IMR-90 (cell line): Measurements from ENCODE around the gene ME3.

Experiments used
- BHLHE40 ChIP-seq: fragments of 150-350 bp; IDR thresholded peaks from 2 replicates; pipeline ENCODE4 v1.6.1; 2016; ENCODE audit warnings: mild to moderate bottlenecking, low read depth, low read length
- CEBPB ChIP-seq: IDR thresholded peaks from 2 replicates; pipeline ENCODE4 v1.6.1; 2012; ENCODE audit warnings: low read depth, low read length, improper control_type of control experiment
- FOS ChIP-seq: fragments of 150-350 bp; IDR thresholded peaks from 2 replicates; pipeline ENCODE4 v1.6.1; 2016; ENCODE audit warnings: low read depth, low read length
- MAFK ChIP-seq: IDR thresholded peaks from 2 replicates; pipeline ENCODE4 v1.6.1; 2012; ENCODE audit warnings: low read depth, low read length, improper control_type of control experiment
- MAZ ChIP-seq: IDR thresholded peaks from 2 replicates; pipeline ENCODE4 v1.6.1; 2012; ENCODE audit warnings: low read depth, mild to moderate bottlenecking, low read length, improper control_type of control experiment, moderate library complexity, borderline replicate concordance
- MXI1 ChIP-seq: IDR thresholded peaks from 2 replicates; pipeline ENCODE4 v1.6.1; 2012; ENCODE audit warnings: low read depth, mild to moderate bottlenecking, low read length, moderate library complexity, borderline replicate concordance
- POLR2A ChIP-seq: IDR thresholded peaks from 2 replicates; pipeline ENCODE4 v1.6.1; 2012; ENCODE audit warnings: mild to moderate bottlenecking, low read depth, low read length
- RAD21 ChIP-seq: IDR thresholded peaks from 2 replicates; pipeline ENCODE4 v1.6.1; 2012; ENCODE audit warnings: low read length, improper control_type of control experiment
- RFX5 ChIP-seq: IDR thresholded peaks from 2 replicates; pipeline ENCODE4 v1.8.0; 2012; ENCODE audit warnings: low read depth, mild to moderate bottlenecking, low read length, moderate library complexity
- SMC3 ChIP-seq: fragments of 150-350 bp; IDR thresholded peaks from 2 replicates; pipeline ENCODE4 v1.6.1; 2016; ENCODE audit warnings: low read depth, mild to moderate bottlenecking, antibody characterized with exemption, low read length, moderate library complexity
- TF ChIP-seq, protein P1 (sequence below): conservative IDR thresholded peaks from 2 replicates; pipeline ENCODE4 v1.5.1; 2012; ENCODE audit warnings: mild to moderate bottlenecking, low read depth, low read length, improper control_type of control experiment
- TF ChIP-seq, protein P2 (sequence below): fragments of 150-350 bp; IDR thresholded peaks from 2 replicates; pipeline ENCODE4 v1.6.1; 2016; ENCODE audit warnings: low read depth, mild to moderate bottlenecking, low read length, moderate library complexity, borderline replicate concordance
- TF ChIP-seq, protein P3 (sequence below): fragments of 150-350 bp; IDR thresholded peaks from 2 replicates; pipeline ENCODE4 v1.6.1; 2017; ENCODE audit warnings: mild to moderate bottlenecking, antibody characterized with exemption, low read length, low read depth

DNA sequence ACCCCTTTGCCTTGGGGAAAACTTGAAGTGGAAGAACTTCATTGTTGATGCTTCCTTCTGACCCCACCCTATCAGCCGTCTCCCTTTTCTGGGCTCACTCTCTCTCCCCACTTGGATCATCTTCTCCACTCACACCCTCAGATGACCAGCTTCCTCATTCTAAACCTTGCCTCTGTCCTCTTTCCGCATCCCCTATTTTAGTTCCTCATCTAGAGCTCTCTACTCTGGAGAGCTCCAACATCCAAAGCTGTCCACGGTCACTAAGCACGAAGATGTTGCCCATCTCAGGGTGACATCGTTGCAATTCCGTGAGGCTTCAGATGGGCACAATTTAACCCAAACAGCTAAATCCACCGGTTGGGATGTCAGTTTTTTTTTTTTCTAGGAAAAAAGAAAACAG is 31.6 kb upstream of the ME3 start:
- TF ChIP-seq, protein P1, sequence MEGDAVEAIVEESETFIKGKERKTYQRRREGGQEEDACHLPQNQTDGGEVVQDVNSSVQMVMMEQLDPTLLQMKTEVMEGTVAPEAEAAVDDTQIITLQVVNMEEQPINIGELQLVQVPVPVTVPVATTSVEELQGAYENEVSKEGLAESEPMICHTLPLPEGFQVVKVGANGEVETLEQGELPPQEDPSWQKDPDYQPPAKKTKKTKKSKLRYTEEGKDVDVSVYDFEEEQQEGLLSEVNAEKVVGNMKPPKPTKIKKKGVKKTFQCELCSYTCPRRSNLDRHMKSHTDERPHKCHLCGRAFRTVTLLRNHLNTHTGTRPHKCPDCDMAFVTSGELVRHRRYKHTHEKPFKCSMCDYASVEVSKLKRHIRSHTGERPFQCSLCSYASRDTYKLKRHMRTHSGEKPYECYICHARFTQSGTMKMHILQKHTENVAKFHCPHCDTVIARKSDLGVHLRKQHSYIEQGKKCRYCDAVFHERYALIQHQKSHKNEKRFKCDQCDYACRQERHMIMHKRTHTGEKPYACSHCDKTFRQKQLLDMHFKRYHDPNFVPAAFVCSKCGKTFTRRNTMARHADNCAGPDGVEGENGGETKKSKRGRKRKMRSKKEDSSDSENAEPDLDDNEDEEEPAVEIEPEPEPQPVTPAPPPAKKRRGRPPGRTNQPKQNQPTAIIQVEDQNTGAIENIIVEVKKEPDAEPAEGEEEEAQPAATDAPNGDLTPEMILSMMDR, result no peak
- TF ChIP-seq POLR2A, result no peak
- TF ChIP-seq SMC3, result no peak
- no peak for TF ChIP-seq MAFK
- no peak for TF ChIP-seq MAZ
- TF ChIP-seq FOS, result no peak
- no peak for TF ChIP-seq BHLHE40
- no peak for TF ChIP-seq MXI1
- TF ChIP-seq, protein P2, sequence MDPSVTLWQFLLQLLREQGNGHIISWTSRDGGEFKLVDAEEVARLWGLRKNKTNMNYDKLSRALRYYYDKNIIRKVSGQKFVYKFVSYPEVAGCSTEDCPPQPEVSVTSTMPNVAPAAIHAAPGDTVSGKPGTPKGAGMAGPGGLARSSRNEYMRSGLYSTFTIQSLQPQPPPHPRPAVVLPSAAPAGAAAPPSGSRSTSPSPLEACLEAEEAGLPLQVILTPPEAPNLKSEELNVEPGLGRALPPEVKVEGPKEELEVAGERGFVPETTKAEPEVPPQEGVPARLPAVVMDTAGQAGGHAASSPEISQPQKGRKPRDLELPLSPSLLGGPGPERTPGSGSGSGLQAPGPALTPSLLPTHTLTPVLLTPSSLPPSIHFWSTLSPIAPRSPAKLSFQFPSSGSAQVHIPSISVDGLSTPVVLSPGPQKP, result no peak
- TF ChIP-seq RFX5, result no peak
- TF ChIP-seq, protein P3, sequence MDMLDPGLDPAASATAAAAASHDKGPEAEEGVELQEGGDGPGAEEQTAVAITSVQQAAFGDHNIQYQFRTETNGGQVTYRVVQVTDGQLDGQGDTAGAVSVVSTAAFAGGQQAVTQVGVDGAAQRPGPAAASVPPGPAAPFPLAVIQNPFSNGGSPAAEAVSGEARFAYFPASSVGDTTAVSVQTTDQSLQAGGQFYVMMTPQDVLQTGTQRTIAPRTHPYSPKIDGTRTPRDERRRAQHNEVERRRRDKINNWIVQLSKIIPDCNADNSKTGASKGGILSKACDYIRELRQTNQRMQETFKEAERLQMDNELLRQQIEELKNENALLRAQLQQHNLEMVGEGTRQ, result no peak
- TF ChIP-seq RAD21, result no peak
- no peak for TF ChIP-seq CEBPB
